ENCODE results near the gene GPRIN3. TPM values are rescaled to one million over a fixed set of nuclear protein-coding genes. Genes with fewer than 3 reads are reported as not detected.

GPRIN3 gene
- 1 to 10 TPM; 3.5 to 5.4 TPM for total RNA-seq
- long read RNA-seq, donor 1, partial matches to known transcripts: 0 of 1 reads
- long read RNA-seq, donor 1, other reads (novel, unspliced or antisense): 1 of 1 reads
- long read RNA-seq, donor 2, full-length matches to known transcripts: 2 of 3 reads
- long read RNA-seq, donor 2, partial matches to known transcripts: 0 of 3 reads
- long read RNA-seq, donor 2, other reads (novel, unspliced or antisense): 1 of 3 reads

DNA sequence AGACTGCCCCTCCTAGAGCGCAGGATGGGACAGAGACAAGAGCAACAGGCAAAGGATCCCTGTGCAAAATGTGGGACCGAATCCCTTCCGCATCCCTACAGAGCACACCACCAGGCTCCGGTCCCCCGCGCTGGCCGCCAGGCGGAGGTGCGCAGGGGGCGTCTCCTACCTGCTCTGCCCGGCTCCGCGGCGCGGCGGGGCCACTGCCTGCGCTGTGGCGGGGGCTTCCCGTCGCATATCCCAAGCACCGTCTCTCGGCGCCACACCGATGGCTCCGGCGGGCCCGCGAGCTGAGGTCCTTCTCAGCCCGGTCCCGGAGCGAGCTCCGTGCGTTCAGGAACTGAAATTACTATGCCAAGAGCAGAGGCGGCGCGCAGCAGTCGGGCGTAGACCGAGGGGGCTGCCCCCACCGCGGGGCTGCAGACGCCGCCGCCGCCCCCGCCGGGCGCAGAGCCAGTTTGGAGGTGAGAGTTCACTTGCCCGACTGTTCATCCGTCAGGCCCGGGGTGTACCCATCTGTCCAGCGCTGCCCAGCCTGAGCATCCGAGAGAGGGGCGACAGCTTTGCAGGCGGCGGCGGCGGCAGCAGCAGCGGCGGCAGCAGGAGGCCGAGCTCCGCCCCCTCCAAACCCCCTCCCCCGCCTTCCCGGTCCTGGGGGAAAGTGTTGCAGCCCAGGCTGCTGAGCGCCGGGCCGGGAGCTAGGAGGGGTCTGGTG is at the start of gene GPRIN3:
Gene GPRIN3, minus strand, starts transcription at position 355 of the 715 bp plus-strand sequence. CDS start 57,690 bp downstream, outside the sequence.
- intact Hi-C loops (cut with DNase I): loop anchor here in 1 of 2 donors (2.0 kb wide), 1 partner anchor 69 kb away; no protein-coding TSS in a partner anchor

DNA sequence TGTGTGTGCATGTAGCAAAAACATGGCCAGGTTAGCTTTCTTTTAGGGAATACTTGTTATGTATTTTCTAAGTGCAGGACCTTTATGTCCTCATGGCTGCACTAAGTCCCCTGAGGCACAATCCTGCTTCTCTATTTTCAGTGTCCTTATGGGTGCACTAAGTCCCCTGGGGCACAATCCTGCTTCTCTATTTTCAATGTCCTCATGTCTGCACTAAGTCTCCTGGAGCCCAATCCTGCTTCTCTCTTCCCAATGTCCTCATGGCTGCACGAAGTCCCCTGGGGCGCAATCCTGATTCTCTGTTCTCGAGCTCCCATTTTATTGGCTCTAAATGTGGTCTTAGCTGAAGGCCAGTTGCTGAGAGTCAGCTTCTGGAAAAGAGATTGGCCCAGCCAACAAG is 49.7 kb upstream of the GPRIN3 start:
- DNase-seq (ENCODE audit: low spot score): no peak
- intact Hi-C loops (cut with DNase I): no loop called here

More for the DNA sequence above, at the start of gene GPRIN3:
- DNase-seq (ENCODE audit: low spot score): peak; percentile 87

DNA sequence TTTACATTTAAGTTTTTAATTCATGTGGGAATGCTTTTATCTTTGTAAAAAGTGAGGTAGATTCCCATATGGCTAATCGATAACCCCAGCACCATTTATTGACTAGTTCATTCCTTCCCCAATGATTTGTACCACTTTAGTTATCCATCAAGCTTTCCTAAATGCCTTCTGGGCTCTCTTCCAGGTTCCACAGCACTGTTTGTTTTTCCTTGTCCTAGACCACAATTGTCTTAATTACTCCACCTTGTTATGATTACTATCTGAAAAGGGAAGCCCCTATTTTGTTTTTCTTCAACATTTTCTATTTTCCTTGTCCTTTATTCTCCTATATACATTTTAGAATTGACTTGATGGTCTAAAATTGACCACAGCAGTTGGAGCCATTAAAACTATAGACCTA is 48.5 kb upstream of the GPRIN3 start:
- no peak for DNase-seq (ENCODE audit: low spot score)
- intact Hi-C loops (cut with DNase I): no loop called here

DNA sequence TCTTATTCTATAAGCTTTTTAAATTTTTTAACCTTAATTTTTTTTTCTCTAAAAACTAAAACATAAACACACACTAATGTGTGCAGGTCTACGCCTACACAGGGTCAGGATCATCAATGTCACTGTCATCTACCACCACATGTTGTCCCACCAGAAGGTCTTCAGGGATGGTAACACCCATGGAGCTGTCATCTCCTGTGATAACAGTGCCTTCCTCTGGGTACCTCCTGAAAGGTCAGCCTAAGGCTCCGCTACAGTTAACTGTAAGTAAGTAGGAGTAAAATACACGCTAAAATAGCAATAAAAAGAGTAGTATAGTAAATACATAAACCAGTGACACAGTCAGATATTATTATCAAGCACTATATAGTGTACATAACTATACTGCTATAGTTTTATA is 45.9 kb upstream of the GPRIN3 start:
- DNase-seq (ENCODE audit: low spot score): no peak
- intact Hi-C loops (cut with DNase I): no loop called here

DNA sequence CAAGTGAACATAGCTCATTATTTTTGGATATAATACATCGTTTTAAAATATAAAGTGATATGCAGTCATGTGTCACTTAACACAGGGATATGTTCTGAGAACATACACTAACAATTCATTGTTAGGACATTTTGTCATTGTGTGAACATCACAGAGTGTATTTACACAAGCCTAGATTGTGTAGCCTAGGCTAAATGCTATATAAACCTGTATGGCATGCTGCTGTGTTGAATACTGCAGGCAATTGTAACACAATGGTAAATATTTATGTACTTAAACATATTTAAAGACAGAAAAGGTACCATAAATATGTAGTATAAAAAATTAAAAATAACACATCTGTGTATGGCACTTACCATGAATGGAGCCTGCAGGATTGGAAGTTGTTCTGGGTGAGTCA is 44.9 kb upstream of the GPRIN3 start:
- intact Hi-C loops (cut with DNase I): no loop called here

DNA sequence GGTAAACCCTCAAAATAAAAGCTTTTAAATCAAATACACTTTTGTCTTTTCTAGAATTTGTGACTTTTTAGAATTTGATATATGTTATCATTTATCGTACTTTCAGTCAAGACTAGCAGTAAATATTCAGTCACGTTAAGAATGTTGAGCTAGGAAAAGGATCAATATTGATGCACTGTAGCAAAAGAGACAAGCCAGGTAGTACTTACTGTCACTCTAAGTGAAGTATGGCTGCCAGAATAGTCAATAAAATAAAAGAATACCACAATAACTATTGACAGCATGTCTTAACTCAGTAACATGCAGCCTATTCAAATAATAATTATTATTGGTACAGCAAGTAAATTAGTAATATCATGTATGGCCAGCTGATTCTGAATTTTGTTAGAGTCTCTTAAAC is 43.6 kb upstream of the GPRIN3 start:
- no peak for DNase-seq (ENCODE audit: low spot score)
- intact Hi-C loops (cut with DNase I): no loop called here

More for the DNA sequence above, 44.9 kb upstream of the GPRIN3 start:
- no peak for DNase-seq (ENCODE audit: low spot score)

DNA sequence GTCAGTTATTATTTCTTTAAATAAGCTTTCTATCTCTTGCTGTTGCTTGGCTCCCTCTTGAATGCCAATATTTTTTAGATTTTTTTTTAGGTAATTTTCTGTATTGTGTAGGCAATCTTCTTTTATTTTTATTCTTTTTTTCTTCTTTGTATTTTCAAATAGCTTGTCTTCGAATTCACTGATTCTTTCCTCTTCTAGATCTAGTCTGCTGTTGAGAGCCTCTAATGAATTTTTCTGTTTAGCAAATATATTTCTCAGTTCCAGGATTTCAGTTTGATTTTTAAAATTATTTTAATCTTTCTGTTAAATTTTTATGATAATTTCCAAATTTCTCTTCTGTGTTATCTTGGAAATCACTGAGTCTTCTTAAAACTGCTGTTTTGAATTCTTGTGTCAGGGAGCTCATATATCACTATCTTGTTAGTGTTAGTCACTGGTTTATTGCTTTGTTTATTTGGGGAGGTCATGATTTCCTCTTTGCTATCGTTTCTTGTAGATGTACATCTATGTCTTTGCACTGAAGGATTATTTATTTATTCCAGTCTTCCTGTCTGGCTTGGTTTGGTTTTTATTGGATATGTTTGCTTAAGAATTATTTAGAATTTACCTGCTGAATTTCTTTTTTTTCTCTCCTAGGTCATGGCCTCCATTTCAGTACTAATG is 39.9 kb upstream of the GPRIN3 start:
- no peak for DNase-seq (ENCODE audit: low spot score)
- intact Hi-C loops (cut with DNase I): no loop called here

DNA sequence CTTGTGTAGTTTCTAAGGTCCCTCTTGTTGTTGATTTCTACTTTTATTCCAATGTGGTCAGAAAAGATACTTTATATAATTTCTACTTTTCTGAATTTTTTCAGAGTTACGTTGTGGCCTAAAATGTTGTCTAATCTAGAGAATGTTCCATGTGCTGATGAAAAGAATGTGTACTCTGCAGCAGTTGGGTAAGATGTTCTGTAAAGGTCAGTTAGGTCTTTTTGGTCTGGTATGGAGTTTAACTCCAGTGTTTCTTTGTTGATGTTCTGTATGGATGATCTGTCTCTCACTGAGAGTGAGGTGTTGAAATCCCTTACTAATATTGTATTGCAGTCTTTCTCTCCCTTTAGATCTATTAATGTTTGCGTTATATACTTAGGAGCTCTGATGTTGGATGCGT is 37.0 kb upstream of the GPRIN3 start:
- DNase-seq (ENCODE audit: low spot score): no peak
- intact Hi-C loops (cut with DNase I): no loop called here

DNA sequence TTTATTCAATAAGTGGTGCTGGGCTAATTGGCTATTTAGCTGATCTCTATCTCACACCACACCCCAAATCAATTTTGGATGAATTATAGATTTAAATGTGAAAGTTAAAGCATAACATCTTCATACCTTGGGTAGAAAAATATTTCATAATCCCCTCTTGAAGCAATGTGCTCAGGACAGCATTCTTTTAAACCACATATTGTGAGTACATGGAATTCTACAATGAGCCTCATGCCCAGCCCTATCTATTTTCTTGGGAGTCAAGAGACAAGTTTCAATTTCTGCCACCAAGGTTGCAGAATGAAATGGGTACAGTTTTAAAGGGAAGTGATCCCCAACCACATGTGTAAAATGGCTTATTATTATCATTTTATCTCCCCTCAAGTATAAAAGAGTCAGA is 30.6 kb upstream of the GPRIN3 start:
- DNase-seq (ENCODE audit: low spot score): no peak
- intact Hi-C loops (cut with DNase I): no loop called here

DNA sequence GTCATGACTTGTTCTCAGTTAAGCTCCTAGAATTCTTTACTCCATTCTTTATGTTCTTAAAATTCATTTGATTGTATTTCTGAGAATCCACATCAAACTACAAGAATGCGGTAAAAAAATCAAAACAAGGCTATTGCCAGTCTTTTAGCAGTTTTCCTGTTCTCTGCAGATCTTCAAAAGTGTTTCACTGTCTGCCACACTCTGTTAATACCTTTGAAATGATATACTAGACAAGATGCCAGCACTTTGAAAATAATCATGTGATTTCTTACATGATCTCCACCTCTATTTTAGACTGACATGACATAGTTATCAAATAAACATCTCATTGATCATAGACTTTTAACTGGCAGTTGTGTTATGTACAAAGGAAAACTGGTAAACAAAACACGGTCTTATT is 30.1 kb upstream of the GPRIN3 start:
- no peak for DNase-seq (ENCODE audit: low spot score)
- intact Hi-C loops (cut with DNase I): no loop called here

DNA sequence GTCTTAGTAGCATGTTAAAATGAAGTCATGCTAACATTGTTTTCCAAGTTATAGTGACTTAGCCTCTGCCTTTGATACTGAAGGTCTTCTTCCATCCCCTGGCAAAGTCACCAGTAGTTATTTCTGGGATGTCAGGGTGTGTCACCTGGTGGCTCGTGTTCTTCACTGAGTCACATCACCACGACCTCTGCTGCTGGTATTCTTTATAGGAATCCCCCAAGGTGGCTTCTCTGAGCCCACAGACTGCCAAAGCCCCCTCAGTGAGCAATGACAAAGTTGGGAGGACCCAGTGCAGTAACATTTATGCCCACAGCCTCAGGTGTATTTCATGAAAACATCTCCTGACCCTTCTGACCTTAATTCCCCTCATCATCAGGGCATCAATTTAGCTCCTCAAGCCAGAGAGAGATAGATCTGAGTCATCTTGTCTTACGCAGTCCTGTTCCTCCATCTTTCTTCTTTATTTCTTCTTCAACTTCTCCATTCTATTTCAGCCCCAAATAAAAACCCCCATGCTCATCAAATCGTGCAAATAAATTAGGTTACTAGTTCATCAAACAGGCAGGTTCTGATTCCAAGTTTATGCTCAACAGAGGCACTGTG is 29.3 kb upstream of the GPRIN3 start:
- no peak for DNase-seq (ENCODE audit: low spot score)
- intact Hi-C loops (cut with DNase I): no loop called here

DNA sequence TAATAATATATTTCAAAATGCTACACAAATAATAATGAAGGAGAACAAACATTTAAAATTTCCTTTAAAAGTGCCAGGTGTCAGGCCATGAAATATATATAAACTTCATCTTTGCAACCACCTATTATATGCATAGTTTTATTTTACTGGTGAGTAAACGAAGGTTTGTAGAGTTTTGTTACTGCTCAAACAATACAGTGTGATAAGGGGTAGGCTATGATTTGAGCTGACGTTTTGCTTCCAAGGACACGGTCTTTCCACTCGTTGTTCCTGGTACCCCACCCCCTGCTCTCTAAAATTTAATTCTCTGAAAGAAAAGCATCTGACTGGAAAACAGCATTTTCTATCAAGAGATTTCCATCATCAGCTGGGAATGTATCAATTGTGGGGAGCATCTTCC is 27.2 kb upstream of the GPRIN3 start:
- DNase-seq (ENCODE audit: low spot score): no peak
- intact Hi-C loops (cut with DNase I): loop anchor here in 1 of 2 donors (5.0 kb wide), 1 partner anchor 742 kb away; no protein-coding TSS in a partner anchor

DNA sequence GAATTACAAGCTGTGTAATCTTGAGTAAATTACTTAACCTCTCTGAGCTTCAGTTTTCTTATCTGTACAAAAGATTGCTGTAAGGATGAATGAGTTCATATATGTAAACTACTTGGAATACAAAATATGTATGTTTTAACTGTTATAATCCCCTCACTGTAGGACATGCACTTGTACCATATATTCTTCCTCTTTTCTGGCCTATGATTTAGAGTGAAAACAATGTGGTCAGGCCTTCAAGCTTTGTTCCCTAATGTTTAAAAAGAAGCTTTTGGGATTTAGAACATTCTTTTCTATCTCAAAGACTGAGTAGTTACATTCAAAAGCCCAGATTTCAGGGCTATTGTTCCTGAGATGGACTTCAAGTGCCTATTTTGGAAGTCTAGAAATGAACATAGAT is 26.7 kb upstream of the GPRIN3 start:
- DNase-seq (ENCODE audit: low spot score): no peak

DNA sequence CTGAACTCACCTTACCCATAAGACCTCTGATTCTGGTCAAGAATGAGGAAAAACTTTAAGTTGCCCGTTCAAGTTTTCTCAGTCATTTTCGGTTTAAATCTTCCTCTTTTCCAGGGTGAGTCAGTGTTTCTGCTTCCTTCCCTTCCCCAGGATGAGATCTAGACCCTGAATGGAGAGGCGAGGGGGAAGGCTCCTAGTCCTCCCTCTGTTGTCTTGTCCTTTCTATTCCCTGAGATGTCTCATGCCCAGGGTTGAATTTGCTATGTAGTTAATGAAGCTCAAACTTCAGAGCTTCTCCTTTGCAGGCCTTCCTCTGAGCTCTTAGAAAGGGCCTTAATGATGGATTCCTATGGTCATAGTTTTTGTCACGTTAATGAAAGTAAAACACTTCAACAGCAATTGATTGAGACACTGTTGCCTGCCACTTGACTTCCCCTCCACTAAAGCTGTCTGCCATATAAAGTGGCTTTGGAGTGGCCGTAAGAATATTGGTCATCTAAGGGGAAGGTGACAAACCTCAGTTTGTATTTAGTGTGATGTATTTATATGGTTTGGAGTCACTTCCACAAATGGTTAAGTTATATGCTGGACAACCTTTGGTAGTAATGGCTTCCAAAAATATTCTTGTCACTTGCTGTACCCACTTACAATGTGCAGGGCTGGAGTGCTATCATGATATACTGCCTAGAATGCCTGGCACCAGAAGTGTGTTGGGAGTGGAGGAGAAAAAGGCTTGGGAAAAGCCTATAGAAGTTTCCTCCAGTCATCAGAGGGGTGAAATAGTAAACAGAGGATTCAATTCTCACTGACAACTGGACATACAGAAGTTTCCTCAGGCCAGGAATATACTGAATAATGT is 24.3 kb upstream of the GPRIN3 start:
- no peak for DNase-seq (ENCODE audit: low spot score)
- intact Hi-C loops (cut with DNase I): loop anchor here in 1 of 2 donors (5.0 kb wide), 1 partner anchor 745 kb away; no protein-coding TSS in a partner anchor

More for the DNA sequence above, 26.7 kb upstream of the GPRIN3 start:
- intact Hi-C loops (cut with DNase I): loop anchor here in 1 of 2 donors (5.0 kb wide), 1 partner anchor 743 kb away; no protein-coding TSS in a partner anchor

DNA sequence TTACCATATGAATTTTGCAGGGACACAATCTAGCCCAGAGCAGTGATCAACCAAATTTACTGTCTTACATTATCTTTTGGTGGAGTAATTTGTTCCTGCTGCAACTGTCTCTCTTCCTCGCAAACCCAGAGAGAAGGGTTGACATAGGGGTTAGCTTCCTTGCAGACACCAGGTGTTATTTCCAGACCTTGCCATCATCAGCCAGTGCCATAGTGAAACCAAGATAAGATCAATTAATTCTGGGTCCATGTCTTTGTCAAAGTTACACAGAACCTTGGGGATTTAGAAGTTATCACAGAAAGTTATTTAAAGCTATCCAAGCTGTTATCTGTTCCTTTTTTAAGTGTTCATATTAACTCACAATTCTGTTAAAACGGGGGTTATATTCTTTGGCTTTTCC is 23.6 kb upstream of the GPRIN3 start:
- DNase-seq (ENCODE audit: low spot score): no peak
- intact Hi-C loops (cut with DNase I): loop anchor here in 1 of 2 donors (5.0 kb wide), 1 partner anchor 746 kb away; no protein-coding TSS in a partner anchor

DNA sequence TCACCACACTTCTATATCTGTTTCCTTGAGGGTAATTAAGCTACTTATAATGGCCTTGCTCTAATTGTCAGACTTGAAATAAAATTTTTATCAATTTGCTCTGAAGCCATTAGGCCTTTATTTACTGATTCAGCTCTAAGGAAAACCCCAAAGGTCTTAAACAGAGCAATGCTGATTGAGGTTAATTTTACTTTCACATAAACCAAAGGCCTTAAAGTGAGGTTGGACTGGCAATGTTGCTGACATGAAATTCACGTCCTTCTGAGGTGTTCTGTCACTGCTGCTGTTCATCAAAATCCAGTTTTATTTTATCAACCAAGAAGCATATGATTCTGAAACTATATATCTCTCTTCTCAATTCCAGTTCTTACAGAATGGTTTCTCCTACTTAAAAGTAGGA is 21.7 kb upstream of the GPRIN3 start:
- intact Hi-C loops (cut with DNase I): no loop called here
- DNase-seq (ENCODE audit: low spot score): no peak

DNA sequence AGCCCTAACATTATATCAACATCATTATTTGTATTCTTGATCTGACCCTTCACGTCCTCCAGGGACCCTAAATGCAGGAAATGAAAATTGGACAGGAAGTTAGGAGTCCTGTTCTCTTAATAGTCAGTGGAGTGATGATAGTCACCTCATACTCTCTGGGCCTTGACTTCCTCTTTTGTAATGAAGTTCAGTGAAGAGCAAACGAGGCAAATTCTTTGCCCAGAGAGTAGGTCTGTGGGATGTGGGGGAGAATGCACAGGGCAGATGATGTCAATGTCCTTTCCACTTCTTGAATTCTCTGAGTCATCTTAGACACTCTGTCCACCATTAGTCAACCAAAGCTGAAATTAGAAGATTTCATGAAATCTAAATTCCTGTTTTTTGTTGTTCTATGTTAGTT is 17.1 kb upstream of the GPRIN3 start:
- no peak for DNase-seq (ENCODE audit: low spot score)
- intact Hi-C loops (cut with DNase I): no loop called here

DNA sequence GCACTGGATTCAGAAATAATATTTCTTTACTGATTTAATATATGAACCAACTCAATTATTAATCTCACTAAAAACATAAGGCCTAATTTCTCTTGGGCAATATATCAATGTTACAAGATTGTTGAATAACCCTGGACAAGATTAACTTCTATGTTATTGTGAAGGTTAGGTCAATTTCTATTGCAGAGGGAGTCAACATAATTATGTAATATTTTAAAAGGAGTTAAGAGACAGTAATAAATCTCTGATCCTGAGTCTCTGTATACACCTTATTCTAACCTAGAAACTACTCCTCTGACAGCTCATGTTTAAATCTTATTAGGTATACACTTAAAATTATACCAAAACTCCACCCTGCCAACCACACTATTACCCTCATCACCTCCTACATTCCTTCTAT is 15.1 kb upstream of the GPRIN3 start:
- DNase-seq (ENCODE audit: low spot score): no peak
- intact Hi-C loops (cut with DNase I): no loop called here

DNA sequence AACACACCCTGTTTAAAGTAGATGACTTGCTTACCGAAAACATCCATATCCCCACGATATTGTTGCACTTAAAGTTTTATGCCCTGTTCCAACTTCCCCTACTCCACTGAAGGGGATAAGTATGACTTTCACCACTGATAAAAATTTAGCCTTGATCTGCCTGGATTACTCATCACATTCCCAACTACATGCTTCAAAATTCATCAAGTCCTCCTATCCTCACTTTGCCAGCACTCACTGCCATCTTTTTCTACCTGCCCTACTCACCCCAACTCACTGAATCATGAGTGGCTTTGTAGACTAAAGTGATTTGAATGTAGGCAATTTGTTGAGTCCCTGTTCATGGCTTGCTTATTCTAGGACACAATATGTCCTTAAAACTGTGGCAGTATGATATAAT is 12.2 kb upstream of the GPRIN3 start:
- intact Hi-C loops (cut with DNase I): no loop called here
- no peak for DNase-seq (ENCODE audit: low spot score)

Data from posterior vena cava (tissue), 2 donors.